Prostate gland (tissue), 2 donors: ENCODE results near the gene PDE6A. TPM values are rescaled to one million over a fixed set of nuclear protein-coding genes. Genes with fewer than 3 reads are reported as not detected.
"Not testable (repeated sequence)": the region's sequence is repeated elsewhere in the genome, so short reads cannot be mapped to it uniquely, and the experiment has no call there.

Experiments used
- DNase-seq: peaks from one replicate; pipeline ENCODE4 v3.0.0-alpha.2; 2019; ENCODE audit warnings: low spot score
- H3K27ac ChIP-seq, 2 donors: fragments of 200-600 bp; sonication (generic); 2 replicates each; pipeline ENCODE4 v1.5.1; 2017 to 2019
- H3K27me3 ChIP-seq: fragments of 200-600 bp; sonication (generic); replicated peaks from 2 replicates; pipeline ENCODE4 v1.5.1; 2019; ENCODE audit not compliant: insufficient read depth
- H3K36me3 ChIP-seq, 2 donors: fragments of 200-600 bp; sonication (generic); 1 replicate in 1 of 2; 2 replicates in 1 of 2; pipeline versions ENCODE4 v1.5.1 to v1.8.1; 2017 to 2019
- H3K4me1 ChIP-seq: fragments of 200-600 bp; sonication (generic); replicated peaks from 2 replicates; pipeline ENCODE4 v1.5.1; 2019
- H3K4me3 ChIP-seq, 2 donors: fragments of 200-600 bp; sonication (generic); 2 replicates each; pipeline ENCODE4 v1.5.1; 2017 to 2019
- H3K9me3 ChIP-seq: fragments of 200-600 bp; sonication (generic); 2 replicates; pipeline ENCODE4 v1.5.1; 2017
- CTCF ChIP-seq, 4 experiments: fragments of 200-600 bp in 2 of 4; fragments of 450-650 bp in 2 of 4; sonication (generic) in 2 of 4; IDR thresholded peaks; 1 replicate in 3 of 4; 2 replicates in 1 of 4; pipeline ENCODE4 v1.5.1; 2016 to 2019; ENCODE audit warnings: antibody characterized with exemption in 4 of 4, mild to moderate bottlenecking in 2 of 4, moderate library complexity in 2 of 4
- POLR2A ChIP-seq: fragments of 450-650 bp; IDR thresholded peaks from one replicate; pipeline ENCODE4 v1.6.1; 2016; ENCODE audit warnings: antibody characterized with exemption, mild to moderate bottlenecking
- POLR2AphosphoS5 ChIP-seq: sonication (generic); formaldehyde crosslinking; IDR thresholded peaks from one replicate; pipeline ENCODE4 v1.6.1; 2017; ENCODE audit warnings: antibody characterized with exemption
- WGBS: methylation state at CpG from one replicate; pipeline ENCODE4 v1.1.5; 2018; 5-methylcytosine and 5-hydroxymethylcytosine counted together
- intact Hi-C: fragments of 100-400 bp; cut with DNase I; formaldehyde crosslinking; loops from one replicate; pipeline ENCODE4 v1.14.2; 2022
- total RNA-seq, 2 donors: library from RNA; depleted of rRNA; stranded (reverse); fragments of >200 nt; gene quantifications; one replicate each; pipeline ENCODE4 v1.1.0, GENCODE V29; 2016

Gene PDE6A
- total RNA-seq, 2 donors from 2014 or later, result 0.91 TPM; not detected in 1

GRCh38 chr5:149881874-149882273 lies 62.7 kb downstream of the PDE6A start:
- Histone ChIP-seq H3K27me3 (no peaks in the 10 kb centered on the region), H3K36me3 (no peaks in the 10 kb centered on the region), H3K4me1 (no peaks in the 10 kb centered on the region), H3K4me3 (no peak overlapping the region), H3K9me3 (no peaks in the 10 kb centered on the region), H3K27ac (no peak overlapping the region)
- no peak for DNase-seq
- 80% methylated on average over 4 of the region's 4 CpGs for WGBS
- no peak for TF ChIP-seq POLR2AphosphoS5
- no peak for TF ChIP-seq CTCF (IDR thresholded peaks at IDR 0.05)
- no peak for TF ChIP-seq POLR2A
- intact Hi-C loops, result no loop called here

GRCh38 chr5:149881069-149881622 lies 63.4 kb downstream of the PDE6A start:
- no peaks in the 10 kb centered on the region for H3K9me3 ChIP-seq
- no peak overlapping the region for H3K27ac ChIP-seq
- DNase-seq, result no peak
- WGBS, result 66% methylated on average over 4 of the region's 4 CpGs
- no peaks in the 10 kb centered on the region for H3K27me3 ChIP-seq
- TF ChIP-seq POLR2AphosphoS5 (no peak), CTCF (IDR thresholded peaks at IDR 0.05) (no peak), POLR2A (no peak)
- H3K36me3 ChIP-seq, result no peaks in the 10 kb centered on the region
- no peak overlapping the region for H3K4me3 ChIP-seq
- H3K4me1 ChIP-seq, result no peaks in the 10 kb centered on the region
- intact Hi-C loops, result no loop called here

GRCh38 chr5:149879593-149879992 lies 65.0 kb downstream of the PDE6A start:
- H3K27ac ChIP-seq, intact Hi-C loops, DNase-seq, H3K4me1 ChIP-seq, H3K27me3 ChIP-seq, H3K9me3 ChIP-seq, H3K36me3 ChIP-seq, H3K4me3 ChIP-seq: not testable (repeated sequence)
- WGBS, result 83% methylated on average over 2 of the region's 2 CpGs

- no peaks in the 10 kb centered on the region for H3K9me3 ChIP-seq
- DNase-seq, result no peak
- no peaks in the 10 kb centered on the region for H3K36me3 ChIP-seq
- intact Hi-C loops, result no loop called here
- TF ChIP-seq POLR2A (no peak), CTCF (IDR thresholded peaks at IDR 0.05) (no peak), POLR2AphosphoS5 (no peak)
- no peak overlapping the region for H3K4me3 ChIP-seq
- WGBS, result 42% methylated on average over 7 of the region's 7 CpGs
- H3K4me1 ChIP-seq, result no peaks in the 10 kb centered on the region
- no peaks in the 10 kb centered on the region for H3K27me3 ChIP-seq
- no peak overlapping the region for H3K27ac ChIP-seq
Observed at GRCh38 chr5:149878371-149878770, 66.2 kb downstream of the PDE6A start.

- H3K36me3 ChIP-seq, result no peaks in the 10 kb centered on the region
- no peak for DNase-seq
- intact Hi-C loops, result no loop called here
- TF ChIP-seq POLR2AphosphoS5, result no peak
- no peak for TF ChIP-seq CTCF (IDR thresholded peaks at IDR 0.05)
- TF ChIP-seq POLR2A, result no peak
- no peaks in the 10 kb centered on the region for H3K27me3 ChIP-seq
- no peak overlapping the region for H3K27ac ChIP-seq
- H3K9me3 ChIP-seq, result no peaks in the 10 kb centered on the region
- H3K4me3 ChIP-seq, result no peak overlapping the region
- 61% methylated on average over 1 of the region's 1 CpG for WGBS
- H3K4me1 ChIP-seq, result no peaks in the 10 kb centered on the region
Observed at GRCh38 chr5:149873896-149874295, 70.7 kb downstream of the PDE6A start.
